ENCODE measurements around the gene GFM1. TPM values are rescaled to one million over a fixed set of nuclear protein-coding genes. Genes with fewer than 3 reads are reported as not detected.

GFM1 gene
- total RNA-seq, 1 donor from 2014 or later: 44.5 TPM

GRCh38 chr3:158663246-158663645 lies 18.9 kb downstream of the GFM1 start:
- Mint-ChIP-seq H3K27ac (no peak overlapping the region), H3K27me3 (no peaks in the 10 kb centered on the region), H3K4me1 (ENCODE audit: unreplicated experiment) (peaks cover 5% of the 10 kb centered on the region), H3K36me3 (peaks cover 12% of the 10 kb centered on the region), H3K9me3 (no peaks in the 10 kb centered on the region), H3K4me3 (no peak overlapping the region)
- DNase-seq (ENCODE audit: extremely low spot score, unreplicated experiment): no peak
- no peak for TF ChIP-seq CTCF (conservative IDR thresholded peaks at IDR 0.05)

DNA sequence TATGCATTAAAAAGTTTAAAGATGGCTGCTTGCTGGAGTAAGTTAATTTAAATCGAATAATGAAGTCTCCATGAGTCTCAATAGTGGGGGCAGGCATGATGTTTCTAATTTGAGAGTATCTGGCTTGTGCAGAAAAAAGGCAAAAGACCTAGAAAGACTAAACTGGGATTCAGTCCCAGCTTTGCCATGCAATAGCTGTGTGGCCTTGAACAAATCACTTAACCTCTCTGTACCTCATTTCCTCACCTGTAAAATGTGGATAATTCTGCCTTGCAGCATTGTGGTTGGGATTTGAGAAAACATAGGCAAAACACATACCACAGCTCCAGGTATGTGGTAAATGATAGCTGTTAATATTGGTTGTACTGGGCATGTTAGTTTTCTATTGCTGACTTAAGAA lies 19.5 kb downstream of the GFM1 start:
- Mint-ChIP-seq H3K27ac (no peak overlapping the region), H3K27me3 (no peaks in the 10 kb centered on the region), H3K36me3 (peaks cover 14% of the 10 kb centered on the region), H3K4me3 (no peak overlapping the region), H3K4me1 (ENCODE audit: unreplicated experiment) (peaks cover 5% of the 10 kb centered on the region), H3K9me3 (no peaks in the 10 kb centered on the region)
- no peak for TF ChIP-seq CTCF (conservative IDR thresholded peaks at IDR 0.05)
- DNase-seq (ENCODE audit: extremely low spot score, unreplicated experiment): no peak

GRCh38 chr3:158666416-158666815 lies 22.1 kb downstream of the GFM1 start:
- no peak for TF ChIP-seq CTCF (conservative IDR thresholded peaks at IDR 0.05)
- peaks cover 20% of the 10 kb centered on the region for H3K36me3 Mint-ChIP-seq
- no peaks in the 10 kb centered on the region for H3K9me3 Mint-ChIP-seq
- H3K4me3 Mint-ChIP-seq: no peak overlapping the region
- DNase-seq (ENCODE audit: extremely low spot score, unreplicated experiment): no peak
- peaks cover 6% of the 10 kb centered on the region for H3K4me1 Mint-ChIP-seq (ENCODE audit: unreplicated experiment)
- H3K27ac Mint-ChIP-seq: no peak overlapping the region
- no peaks in the 10 kb centered on the region for H3K27me3 Mint-ChIP-seq

DNA sequence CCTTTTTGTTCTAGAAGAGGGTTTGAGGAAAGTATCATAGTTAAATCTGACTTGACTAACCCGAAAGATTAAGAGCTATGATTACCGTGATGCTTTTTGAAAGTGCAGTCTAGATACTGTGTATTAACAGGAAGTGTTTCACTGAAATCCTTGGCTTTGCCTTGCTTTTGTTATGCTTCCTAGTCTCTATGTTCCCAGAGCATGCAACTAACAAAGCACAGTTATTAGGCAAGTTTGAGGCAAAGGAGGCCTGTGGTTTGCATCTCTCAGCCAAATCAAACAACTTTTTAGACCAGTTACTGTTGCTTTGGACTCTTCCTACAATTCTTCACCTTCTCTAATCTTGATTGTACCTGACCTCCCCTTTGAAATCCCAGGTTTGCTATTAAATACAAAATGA lies 24.2 kb downstream of the GFM1 start:
- H3K27ac Mint-ChIP-seq: no peak overlapping the region

GRCh38 chr3:158671821-158672214 lies 27.5 kb downstream of the GFM1 start:
- Mint-ChIP-seq H3K4me1 (ENCODE audit: unreplicated experiment) (peaks cover 19% of the 10 kb centered on the region), H3K4me3 (peak overlapping the region; percentile 97), H3K27ac (peak overlapping the region; percentile 93), H3K36me3 (peaks cover 12% of the 10 kb centered on the region), H3K9me3 (no peaks in the 10 kb centered on the region), H3K27me3 (no peaks in the 10 kb centered on the region)
- DNase-seq (ENCODE audit: extremely low spot score, unreplicated experiment): no peak
- TF ChIP-seq CTCF (conservative IDR thresholded peaks at IDR 0.05): no peak

More for the DNA sequence above, 24.2 kb downstream of the GFM1 start:
- no peaks in the 10 kb centered on the region for H3K9me3 Mint-ChIP-seq
- no peak for TF ChIP-seq CTCF (conservative IDR thresholded peaks at IDR 0.05)
- H3K4me1 Mint-ChIP-seq (ENCODE audit: unreplicated experiment): peaks cover 19% of the 10 kb centered on the region
- H3K4me3 Mint-ChIP-seq: no peak overlapping the region
- DNase-seq (ENCODE audit: extremely low spot score, unreplicated experiment): no peak
- peaks cover 24% of the 10 kb centered on the region for H3K36me3 Mint-ChIP-seq
- no peaks in the 10 kb centered on the region for H3K27me3 Mint-ChIP-seq
